Bronchial smooth muscle cell (primary cell): Measurements from ENCODE around the gene IRAK2. TPM values are rescaled to one million over a fixed set of nuclear protein-coding genes. Genes with fewer than 3 reads are reported as not detected.

Source experiments
- total RNA-seq: library from RNA; depleted of rRNA; stranded (reverse); fragments of >200 nt; gene quantifications from 2 replicates; pipeline ENCODE4 v1.2.1, GENCODE V29; 2014

The IRAK2 gene, protein sequence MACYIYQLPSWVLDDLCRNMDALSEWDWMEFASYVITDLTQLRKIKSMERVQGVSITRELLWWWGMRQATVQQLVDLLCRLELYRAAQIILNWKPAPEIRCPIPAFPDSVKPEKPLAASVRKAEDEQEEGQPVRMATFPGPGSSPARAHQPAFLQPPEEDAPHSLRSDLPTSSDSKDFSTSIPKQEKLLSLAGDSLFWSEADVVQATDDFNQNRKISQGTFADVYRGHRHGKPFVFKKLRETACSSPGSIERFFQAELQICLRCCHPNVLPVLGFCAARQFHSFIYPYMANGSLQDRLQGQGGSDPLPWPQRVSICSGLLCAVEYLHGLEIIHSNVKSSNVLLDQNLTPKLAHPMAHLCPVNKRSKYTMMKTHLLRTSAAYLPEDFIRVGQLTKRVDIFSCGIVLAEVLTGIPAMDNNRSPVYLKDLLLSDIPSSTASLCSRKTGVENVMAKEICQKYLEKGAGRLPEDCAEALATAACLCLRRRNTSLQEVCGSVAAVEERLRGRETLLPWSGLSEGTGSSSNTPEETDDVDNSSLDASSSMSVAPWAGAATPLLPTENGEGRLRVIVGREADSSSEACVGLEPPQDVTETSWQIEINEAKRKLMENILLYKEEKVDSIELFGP
- 4.9 and 5.2 TPM in 2 replicates for total RNA-seq

DNA sequence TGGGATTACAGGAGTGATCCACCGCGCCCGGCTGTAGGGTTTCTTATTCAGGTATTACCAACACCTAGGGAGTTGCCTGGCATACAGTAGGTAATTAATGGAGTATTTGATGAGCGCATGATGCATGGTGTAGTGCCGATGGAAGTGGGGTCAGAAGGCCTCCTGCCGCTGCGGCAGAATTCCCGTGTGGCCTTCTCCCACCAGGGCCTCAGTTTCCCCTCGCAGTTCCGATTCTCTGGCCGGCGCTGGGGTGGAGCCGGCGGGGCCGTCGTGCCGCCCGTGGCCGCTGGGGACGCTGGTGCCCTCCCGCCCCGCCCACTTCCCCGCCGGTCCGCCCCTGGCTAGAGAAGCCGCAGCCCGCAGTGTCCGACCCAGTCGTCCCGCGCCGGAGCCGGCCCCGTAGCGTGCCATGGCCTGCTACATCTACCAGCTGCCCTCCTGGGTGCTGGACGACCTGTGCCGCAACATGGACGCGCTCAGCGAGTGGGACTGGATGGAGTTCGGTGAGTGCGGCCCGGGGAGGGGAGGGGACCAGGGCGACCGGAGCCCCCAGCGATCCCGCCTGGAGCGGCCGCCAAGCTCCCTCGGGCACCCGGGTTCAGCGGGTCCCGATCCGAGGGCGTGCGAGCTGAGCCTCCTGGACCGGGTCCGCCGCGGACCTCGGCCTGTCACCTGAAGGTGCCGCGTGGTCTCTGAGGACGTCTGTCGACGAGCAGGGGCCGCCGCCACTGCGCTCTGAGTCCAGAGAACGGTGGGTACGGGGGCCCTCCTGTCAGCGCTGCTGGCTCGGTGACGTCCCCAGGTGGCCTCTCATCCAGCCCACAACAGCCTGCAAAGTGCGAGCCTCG lies at the start of gene IRAK2:
TSS of gene IRAK2 (plus strand) at position 374 of the 848 bp plus-strand sequence. CDS start at position 410, 36 bp downstream.

DNA sequence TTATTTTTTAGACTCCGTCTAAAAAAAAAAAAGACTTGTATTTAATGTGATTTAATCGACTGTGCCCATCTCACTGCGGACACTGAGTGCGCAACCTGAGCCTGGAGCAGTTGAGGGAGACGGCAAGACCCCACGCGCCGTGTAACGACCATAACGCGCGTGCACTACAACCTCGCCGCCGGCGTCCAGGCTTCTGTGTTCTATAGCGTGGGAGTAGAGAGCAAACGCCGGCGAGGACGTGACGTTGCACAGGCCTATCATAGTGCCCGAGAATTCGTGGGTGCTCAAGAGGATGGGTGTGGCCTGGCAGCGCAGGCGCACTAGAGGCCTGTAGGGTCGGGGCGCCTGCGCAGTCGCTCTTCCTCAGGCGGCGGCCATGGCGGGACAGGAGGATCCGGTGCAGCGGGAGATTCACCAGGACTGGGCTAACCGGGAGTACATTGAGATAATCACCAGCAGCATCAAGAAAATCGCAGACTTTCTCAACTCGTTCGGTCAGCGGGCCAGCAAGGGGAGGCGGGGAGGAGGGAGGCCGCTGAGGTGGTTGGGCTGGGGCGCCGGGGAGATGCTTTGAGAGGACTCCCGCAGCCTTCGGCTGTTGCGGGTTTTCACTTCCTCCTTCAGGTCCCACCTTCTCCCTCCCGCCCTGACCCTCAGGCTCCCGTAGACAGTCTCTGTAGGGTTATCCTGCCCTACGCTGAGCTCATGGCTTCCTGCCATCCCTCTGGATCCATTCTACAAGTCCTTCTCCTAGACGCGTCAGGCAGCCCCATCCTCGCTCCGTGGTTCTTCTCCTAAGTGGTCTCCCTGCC lies 49.2 kb upstream of the IRAK2 start, which contains the start of gene BRK1:
TSS of gene BRK1 (plus strand) at position 350 of the 812 bp plus-strand sequence. CDS start at position 377, 27 bp downstream.

DNA sequence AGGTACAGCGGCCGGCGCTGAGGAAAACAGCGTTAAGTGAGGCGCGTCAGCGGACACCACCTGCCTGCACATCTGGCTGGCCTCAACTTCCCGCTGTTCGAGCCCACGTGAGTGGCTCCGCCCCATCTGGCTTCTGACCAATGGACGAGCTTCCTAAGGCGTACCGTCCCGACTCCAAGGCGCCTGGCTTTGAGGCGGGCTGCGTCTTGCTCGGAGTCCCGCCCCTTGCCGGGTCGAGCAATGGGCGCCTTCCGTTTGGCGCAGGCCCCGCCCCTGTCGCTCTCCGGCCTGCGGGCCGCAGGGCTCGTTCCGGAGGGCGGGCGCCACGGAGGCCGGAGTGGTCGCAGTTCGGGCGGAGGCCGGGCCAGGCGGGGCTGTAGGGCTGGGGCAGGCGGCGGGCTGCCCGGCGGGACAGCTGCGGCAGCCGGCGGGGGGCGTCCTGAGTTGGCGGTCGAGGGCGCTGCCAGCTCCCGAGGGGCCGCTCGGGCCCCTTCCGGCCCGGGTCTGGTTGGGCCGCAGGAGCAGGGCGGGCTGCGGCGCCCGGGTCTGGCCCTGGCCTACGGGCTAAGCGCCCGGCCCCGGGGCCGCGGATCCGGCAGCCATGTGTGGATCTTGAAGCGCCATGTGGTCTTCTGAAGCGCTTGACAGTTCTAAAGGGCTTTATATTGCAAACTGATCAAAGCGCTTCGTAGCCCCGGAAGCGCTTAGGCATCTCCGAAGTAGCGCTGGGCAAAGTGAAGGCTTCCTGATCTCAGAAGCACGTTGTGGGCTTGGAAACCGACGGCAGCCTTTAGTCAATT lies 83.7 kb downstream of the IRAK2 start, which contains the start of gene TATDN2:
TSS of gene TATDN2 (plus strand) at position 276 of the 800 bp plus-strand sequence. CDS start 742 bp downstream, outside the sequence.

DNA sequence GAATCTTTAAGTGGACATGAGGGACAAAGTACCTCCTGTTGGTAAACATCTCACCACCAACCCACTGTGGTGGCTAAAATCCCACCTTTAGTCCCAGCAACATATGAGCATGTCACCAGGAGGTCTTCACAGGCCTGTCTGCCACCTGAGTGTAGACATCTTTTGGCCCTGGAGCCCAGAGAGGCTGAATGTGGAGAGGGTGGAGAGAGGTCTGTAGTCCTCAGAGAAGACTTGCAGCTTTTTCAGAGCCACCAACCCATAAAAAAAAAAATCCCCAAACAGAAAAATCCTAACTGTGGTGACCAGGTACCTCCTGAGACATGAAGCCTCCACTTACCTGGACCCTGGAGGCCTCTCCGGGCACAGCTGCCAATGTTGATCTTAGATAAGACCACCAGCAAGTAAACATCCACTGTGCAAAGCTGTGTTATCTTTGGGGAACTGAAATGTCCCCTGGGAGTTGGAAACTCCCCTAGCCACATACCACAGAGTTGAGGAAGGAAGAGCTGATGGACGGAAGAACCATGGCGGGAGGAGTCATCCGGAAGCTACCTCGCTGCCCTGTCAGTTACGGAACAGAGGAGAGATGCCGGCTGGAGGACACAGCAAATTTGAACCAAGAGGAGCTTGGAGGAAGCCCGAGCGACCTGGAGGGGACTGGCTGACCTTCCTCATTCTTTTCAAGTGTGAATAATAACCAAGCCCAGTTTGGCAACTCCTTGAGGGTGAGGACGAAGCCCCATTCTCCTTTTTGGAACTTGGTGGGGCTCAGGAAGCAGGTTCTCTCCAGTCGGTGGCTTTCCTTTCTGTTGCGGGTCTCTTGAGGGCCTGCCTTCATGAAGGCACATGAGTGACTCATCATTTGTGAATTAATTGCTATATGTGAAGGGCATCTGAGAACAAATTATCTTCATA lies 128.0 kb downstream of the IRAK2 start, which contains the start of gene GHRL:
TSS of gene GHRL (minus strand) at position 443 of the 915 bp plus-strand sequence. CDS start 2,767 bp downstream, outside the sequence.

Other genes with a start within 250 kb of the IRAK2 start
- gene IL17RC, start 247.8 kb upstream of the IRAK2 start, total RNA-seq = 25.4 and 37.8 TPM in 2 replicates
- 20.0 and 45.3 TPM in 2 replicates for gene CRELD1, start 231.1 kb upstream of the IRAK2 start, total RNA-seq
- 1.9 and 3.0 TPM in 2 replicates for gene PRRT3, start 212.5 kb upstream of the IRAK2 start, total RNA-seq
- gene EMC3, start 178.1 kb upstream of the IRAK2 start, total RNA-seq = 67.1 and 70.9 TPM in 2 replicates
- 1.0 and 3.6 TPM in 2 replicates for gene FANCD2, start 138.5 kb upstream of the IRAK2 start, total RNA-seq
- gene FANCD2OS, start 56.7 kb upstream of the IRAK2 start, total RNA-seq = not detected in 2 replicates
- 131 and 142 TPM in 2 replicates for gene BRK1, start 49.2 kb upstream of the IRAK2 start, total RNA-seq
- gene VHL, start 23.1 kb upstream of the IRAK2 start, total RNA-seq = 25.9 and 33.1 TPM in 2 replicates
- gene TATDN2, start 83.5 kb downstream of the IRAK2 start, total RNA-seq = 6.9 and 10.1 TPM in 2 replicates
- not detected in 2 replicates for gene GHRL, start 128.0 kb downstream of the IRAK2 start, total RNA-seq
- 312 and 326 TPM in 2 replicates for gene SEC13, start 156.2 kb downstream of the IRAK2 start, total RNA-seq